Neural crest cell (in vitro differentiated cells): Measurements from ENCODE around the gene KRTAP5-11. TPM values are rescaled to one million over a fixed set of nuclear protein-coding genes. Genes with fewer than 3 reads are reported as not detected.
"Not testable (repeated sequence)": the region's sequence is repeated elsewhere in the genome, so short reads cannot be mapped to it uniquely, and the experiment has no call there.

Experiments
- DNase-seq: peaks from one replicate; pipeline ENCODE4 v3.0.0; 2021; ENCODE audit warnings: low read depth, mixed read lengths, low spot score
- H3K27ac Mint-ChIP-seq: one replicate; pipeline ENCODE4 v1.8.0; 2021; ENCODE audit warnings: mild to moderate bottlenecking, mixed read lengths; ENCODE audit not compliant: unreplicated experiment
- H3K27me3 Mint-ChIP-seq: 2 replicates; pipeline ENCODE4 v1.8.0; 2021; ENCODE audit warnings: low read depth, mild to moderate bottlenecking, mixed read lengths
- H3K36me3 Mint-ChIP-seq: 2 replicates; pipeline ENCODE4 v1.8.0; 2021; ENCODE audit warnings: low read depth, mild to moderate bottlenecking, mixed read lengths
- H3K4me1 Mint-ChIP-seq: 2 replicates; pipeline ENCODE4 v1.8.0; 2021; ENCODE audit warnings: mixed read lengths
- H3K4me3 Mint-ChIP-seq: one replicate; pipeline ENCODE4 v1.8.0; 2021; ENCODE audit warnings: mild to moderate bottlenecking, mixed read lengths
- H3K9me3 Mint-ChIP-seq: 2 replicates; pipeline ENCODE4 v1.8.0; 2021; ENCODE audit warnings: mixed read lengths
- long read RNA-seq: library from polyadenylated mRNA; unstranded; transcript quantifications from one replicate; pipeline ENCODE4 v2.0.0, GENCODE V29; 2020
- total RNA-seq: library from RNA; stranded (reverse); gene quantifications from 2 replicates; pipeline ENCODE4 v1.2.1, GENCODE V29; 2021
- TF ChIP-seq, protein P1 (sequence below): fragments of 200-600 bp; sonication (generic); conservative IDR thresholded peaks from 2 replicates; pipeline ENCODE4 v1.5.0; 2021; ENCODE audit warnings: antibody characterized with exemption, mild to moderate bottlenecking

KRTAP5-11 gene, protein sequence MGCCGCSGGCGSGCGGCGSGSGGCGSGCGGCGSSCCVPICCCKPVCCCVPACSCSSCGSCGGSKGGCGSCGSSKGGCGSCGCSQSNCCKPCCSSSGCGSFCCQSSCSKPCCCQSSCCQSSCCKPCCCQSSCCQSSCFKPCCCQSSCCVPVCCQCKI
- not detected in 2 replicates for total RNA-seq
- long read RNA-seq, result 0 reads

DNA sequence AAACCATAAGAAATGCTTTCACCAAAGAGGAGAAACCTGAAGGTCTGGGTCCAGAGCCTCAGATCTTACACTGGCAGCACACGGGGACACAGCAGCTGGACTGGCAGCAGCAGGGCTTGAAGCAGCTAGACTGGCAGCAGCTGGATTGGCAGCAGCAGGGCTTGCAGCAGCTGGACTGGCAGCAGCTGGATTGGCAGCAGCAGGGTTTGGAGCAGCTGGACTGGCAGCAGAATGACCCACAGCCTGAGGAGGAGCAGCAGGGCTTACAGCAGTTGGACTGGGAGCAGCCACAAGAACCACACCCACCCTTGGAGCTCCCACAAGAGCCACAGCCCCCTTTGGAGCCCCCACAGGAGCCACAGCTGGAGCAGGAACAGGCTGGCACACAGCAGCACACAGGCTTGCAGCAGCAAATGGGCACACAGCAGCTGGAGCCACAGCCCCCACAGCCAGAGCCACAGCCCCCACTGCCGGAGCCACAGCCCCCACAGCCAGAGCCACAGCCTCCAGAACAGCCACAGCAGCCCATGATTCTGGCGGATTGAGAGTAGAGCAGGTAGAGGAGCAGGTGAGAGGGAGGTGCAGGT, at the start of gene KRTAP5-11:
TSS of gene KRTAP5-11 (minus strand) at position 567 of the 587 bp plus-strand sequence. CDS start at position 529, 38 bp downstream.
- no peaks in the 10 kb centered on the region for H3K36me3 Mint-ChIP-seq
- DNase-seq, result no peak
- peak within 1 kb of the TSS; percentile 60 for H3K27ac Mint-ChIP-seq
- TF ChIP-seq, protein P1, sequence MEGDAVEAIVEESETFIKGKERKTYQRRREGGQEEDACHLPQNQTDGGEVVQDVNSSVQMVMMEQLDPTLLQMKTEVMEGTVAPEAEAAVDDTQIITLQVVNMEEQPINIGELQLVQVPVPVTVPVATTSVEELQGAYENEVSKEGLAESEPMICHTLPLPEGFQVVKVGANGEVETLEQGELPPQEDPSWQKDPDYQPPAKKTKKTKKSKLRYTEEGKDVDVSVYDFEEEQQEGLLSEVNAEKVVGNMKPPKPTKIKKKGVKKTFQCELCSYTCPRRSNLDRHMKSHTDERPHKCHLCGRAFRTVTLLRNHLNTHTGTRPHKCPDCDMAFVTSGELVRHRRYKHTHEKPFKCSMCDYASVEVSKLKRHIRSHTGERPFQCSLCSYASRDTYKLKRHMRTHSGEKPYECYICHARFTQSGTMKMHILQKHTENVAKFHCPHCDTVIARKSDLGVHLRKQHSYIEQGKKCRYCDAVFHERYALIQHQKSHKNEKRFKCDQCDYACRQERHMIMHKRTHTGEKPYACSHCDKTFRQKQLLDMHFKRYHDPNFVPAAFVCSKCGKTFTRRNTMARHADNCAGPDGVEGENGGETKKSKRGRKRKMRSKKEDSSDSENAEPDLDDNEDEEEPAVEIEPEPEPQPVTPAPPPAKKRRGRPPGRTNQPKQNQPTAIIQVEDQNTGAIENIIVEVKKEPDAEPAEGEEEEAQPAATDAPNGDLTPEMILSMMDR, result no peak
- no peaks in the 10 kb centered on the region for H3K9me3 Mint-ChIP-seq
- peaks cover 6% of the 10 kb centered on the region for H3K27me3 Mint-ChIP-seq
- no peak within 1 kb of the TSS for H3K4me3 Mint-ChIP-seq
- H3K4me1 Mint-ChIP-seq, result peaks cover 29% of the 10 kb centered on the region

DNA sequence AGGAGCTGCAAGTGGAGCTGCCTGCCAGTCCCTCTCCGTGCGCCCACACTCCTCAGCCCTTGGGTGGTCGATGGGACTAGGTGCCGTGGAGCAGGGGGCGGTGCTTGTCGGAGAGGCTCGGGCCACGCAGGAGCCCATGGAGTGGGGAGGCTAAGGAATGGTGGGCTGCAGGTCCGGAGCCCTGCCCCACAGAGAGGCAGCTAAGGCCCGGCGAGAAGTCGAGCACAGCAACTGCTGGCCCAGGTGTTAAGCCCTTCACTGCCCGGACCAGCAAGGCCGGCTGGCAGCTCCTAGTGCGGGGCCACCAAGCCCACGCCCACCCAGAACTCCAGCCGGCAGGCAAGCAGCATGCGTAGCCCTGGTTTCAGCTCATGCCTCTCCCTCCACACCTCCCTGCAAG, 48.9 kb upstream of the KRTAP5-11 start:
- not testable (repeated sequence) for DNase-seq, H3K27ac Mint-ChIP-seq, H3K4me3 Mint-ChIP-seq, H3K36me3 Mint-ChIP-seq, H3K4me1 Mint-ChIP-seq, H3K9me3 Mint-ChIP-seq
- H3K27me3 Mint-ChIP-seq, result peaks cover 24% of the 10 kb centered on the region

DNA sequence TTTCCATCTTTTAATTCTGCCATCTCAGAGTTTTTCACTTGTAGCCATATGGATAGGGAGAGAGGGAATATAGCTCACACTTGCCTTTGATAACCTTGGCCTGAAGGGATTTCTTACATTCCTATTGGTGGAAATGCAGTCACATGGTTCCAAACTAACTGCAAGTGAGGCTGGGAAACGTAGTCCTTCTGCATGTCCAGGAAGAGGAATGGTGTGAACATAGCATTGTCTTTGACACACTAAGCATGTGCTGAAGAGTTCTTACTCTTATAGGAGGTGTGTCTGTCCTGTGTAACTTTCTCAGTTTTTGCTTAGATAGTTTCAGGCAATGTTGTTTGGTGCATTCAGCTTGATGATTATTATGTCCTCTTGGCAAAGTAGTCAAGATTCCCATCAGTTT, 47.4 kb upstream of the KRTAP5-11 start:
- peaks cover 18% of the 10 kb centered on the region for H3K27me3 Mint-ChIP-seq
- H3K4me1 Mint-ChIP-seq, H3K36me3 Mint-ChIP-seq, DNase-seq, H3K27ac Mint-ChIP-seq, H3K9me3 Mint-ChIP-seq, H3K4me3 Mint-ChIP-seq: not testable (repeated sequence)

DNA sequence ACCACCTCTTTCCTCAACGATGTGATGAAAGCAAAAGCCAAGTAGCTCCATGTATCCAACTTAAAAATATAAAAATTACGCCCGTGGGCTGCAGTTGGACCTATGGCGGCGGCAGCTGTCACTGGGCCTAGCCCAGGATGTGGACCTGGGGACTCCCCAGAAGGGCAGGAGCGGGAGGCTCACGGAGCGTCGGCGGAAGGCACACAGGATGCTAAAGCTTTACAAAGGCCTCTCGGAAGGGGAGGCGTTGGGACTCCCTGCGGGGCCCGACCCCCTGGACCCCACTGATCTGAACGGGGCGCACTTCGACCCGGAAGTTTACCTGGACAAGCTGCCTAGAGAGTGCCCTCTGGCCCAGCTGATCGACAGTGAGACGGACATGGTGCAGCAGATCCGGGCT, 46.3 kb upstream of the KRTAP5-11 start:
- not testable (repeated sequence) for H3K4me1 Mint-ChIP-seq, H3K4me3 Mint-ChIP-seq, H3K9me3 Mint-ChIP-seq, H3K36me3 Mint-ChIP-seq, H3K27ac Mint-ChIP-seq, DNase-seq
- peaks cover 16% of the 10 kb centered on the region for H3K27me3 Mint-ChIP-seq

DNA sequence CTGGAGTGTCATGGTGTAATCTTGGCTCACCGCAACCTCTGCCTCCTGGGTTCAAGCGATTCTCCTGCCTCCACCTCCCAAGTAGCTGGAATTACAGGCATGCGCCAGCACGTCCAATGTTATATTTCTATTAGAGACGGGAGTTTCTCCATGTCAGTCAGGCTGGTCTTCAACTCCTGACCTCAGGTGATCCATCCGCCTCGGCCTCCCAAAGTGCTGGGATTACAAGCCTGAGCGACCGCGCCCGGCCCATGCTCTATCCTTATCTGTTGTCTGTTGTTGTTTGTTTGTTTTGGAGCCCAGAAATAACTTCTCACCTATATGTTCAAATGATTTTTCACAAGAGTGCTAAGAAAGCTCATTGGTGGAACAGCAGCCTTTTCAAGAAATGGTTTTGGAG, 40.6 kb upstream of the KRTAP5-11 start:
- not testable (repeated sequence) for H3K4me3 Mint-ChIP-seq, H3K4me1 Mint-ChIP-seq, H3K9me3 Mint-ChIP-seq, DNase-seq, H3K27me3 Mint-ChIP-seq, H3K36me3 Mint-ChIP-seq
- H3K27ac Mint-ChIP-seq, result peak overlapping the region; percentile 36

DNA sequence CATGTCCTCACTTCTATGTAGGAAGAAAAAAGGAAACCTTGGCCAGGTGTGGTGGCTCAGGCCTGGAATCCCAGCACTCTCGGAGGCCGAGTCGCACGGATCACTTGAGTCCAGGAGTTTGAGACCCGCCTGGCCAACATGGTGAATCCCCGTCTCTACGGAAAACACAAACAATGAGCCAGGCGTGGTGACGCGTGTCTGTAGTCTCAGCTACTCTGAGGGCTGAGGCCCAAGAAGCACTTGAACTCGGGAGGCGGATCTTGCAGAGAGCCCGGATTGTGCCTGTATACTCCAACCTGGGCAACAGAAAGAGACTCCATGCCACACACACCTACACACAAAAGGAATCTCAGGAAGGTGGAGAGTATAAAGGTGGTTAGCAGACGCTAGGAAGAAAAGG, 39.9 kb upstream of the KRTAP5-11 start:
- not testable (repeated sequence) for H3K27ac Mint-ChIP-seq

DNA sequence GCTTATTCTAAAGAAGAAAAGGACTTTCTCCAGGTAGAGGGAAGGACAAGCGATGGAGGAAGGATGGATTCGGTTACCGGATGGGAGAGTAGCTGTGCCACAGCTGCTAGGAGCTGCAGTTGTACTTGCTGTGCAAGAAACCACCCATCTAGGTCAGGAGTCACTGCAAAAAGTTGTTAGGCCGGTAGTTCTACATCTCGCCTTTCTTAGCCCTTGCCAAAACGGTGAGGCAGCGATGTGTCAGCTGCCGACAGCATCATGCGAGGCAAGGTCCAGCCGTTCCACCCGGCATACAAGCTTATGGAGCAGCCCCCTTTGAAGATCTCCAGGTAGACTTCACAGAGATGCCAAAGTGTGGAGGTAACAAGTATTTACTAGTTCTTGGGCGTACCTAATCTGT, 32.3 kb upstream of the KRTAP5-11 start:
- H3K4me3 Mint-ChIP-seq, DNase-seq, H3K36me3 Mint-ChIP-seq, H3K9me3 Mint-ChIP-seq, H3K27ac Mint-ChIP-seq: not testable (repeated sequence)
- H3K4me1 Mint-ChIP-seq, result peaks cover 33% of the 10 kb centered on the region
- peaks cover 12% of the 10 kb centered on the region for H3K27me3 Mint-ChIP-seq

More for the DNA sequence above, 39.9 kb upstream of the KRTAP5-11 start:
- not testable (repeated sequence) for DNase-seq, H3K9me3 Mint-ChIP-seq, H3K4me1 Mint-ChIP-seq, H3K27me3 Mint-ChIP-seq, H3K4me3 Mint-ChIP-seq, H3K36me3 Mint-ChIP-seq

DNA sequence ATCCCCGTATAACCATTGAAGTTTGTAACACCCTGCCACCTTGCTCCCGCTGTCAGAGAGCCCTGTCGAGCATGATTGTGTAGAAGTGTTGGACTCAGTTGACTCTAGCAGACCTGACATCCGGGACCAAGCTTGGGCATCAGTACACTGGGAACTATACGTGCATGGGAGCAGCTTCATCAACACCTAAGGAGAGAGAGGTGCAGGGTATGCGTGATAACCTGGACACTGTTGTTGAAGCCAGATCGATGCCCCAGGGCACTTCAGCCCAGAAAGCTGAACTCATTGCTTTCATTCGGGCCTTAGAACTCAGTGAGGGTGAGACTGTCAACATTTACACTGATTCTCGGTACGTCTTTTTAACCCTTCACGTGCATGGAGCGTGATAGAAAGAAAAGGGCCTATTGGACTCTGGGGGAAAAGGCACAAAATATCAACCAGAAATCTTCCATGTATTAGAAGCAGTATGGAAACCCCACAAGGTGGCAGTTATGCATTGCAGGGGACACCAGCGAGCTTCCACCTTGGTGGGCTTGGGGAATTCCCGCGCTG, 31.8 kb upstream of the KRTAP5-11 start:
- not testable (repeated sequence) for DNase-seq, H3K4me3 Mint-ChIP-seq, H3K9me3 Mint-ChIP-seq, H3K36me3 Mint-ChIP-seq
- H3K4me1 Mint-ChIP-seq, result peaks cover 33% of the 10 kb centered on the region
- peaks cover 16% of the 10 kb centered on the region for H3K27me3 Mint-ChIP-seq
- H3K27ac Mint-ChIP-seq, result peak overlapping the region; percentile 94

DNA sequence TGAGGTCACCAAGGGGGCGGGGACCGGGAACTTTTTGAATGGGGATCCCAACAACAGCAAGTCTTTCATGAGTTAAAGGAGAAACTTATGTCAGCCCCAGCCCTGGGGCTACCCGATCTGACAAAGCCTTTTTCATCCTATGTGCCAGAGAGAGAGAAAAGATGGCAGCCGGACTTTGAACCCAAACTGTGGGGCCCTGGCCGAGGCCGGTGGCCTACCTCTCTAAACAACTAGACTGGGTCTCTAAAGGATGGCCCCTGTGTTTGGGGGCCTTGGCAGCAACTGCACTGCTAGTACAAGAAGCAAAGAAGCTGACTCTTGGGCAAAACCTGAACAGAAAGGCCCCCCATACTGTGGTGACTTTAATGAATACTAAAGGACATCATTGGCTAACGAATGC, 31.3 kb upstream of the KRTAP5-11 start:
- H3K36me3 Mint-ChIP-seq, result not testable (repeated sequence)
- peak; percentile 26 for DNase-seq

DNA sequence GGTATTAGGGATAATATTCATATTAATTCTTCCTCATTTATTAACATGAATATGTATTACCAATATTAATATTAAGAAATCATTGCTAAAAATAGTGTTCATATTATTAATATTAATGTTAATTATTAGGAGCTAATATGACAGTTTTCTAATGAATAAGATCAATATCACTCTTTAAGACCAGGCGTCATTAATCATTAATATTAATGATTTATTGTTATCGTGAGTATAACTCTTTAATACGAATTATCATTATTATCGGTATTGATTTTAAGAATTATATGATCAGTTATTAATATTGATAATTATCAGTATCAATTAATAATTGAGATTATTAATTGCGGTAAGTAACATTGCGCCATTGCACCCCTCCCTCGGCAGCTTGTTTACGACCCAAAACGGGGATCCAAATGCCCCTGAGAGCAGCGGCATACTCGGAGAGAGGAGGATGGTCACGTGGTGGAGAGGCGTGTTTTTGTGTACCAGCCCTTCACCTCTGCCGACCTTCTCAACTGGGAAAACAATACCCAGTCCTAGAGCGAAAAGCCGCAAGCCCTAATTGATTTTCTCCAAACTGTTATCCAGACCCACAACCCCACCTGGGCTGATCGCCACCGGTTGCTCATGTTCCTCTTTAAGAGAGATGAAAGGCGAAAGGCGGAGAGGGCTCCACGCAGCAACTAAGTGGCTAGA, 28.7 kb upstream of the KRTAP5-11 start:
- H3K27me3 Mint-ChIP-seq, result peaks cover 41% of the 10 kb centered on the region
- H3K36me3 Mint-ChIP-seq, DNase-seq, H3K9me3 Mint-ChIP-seq, H3K27ac Mint-ChIP-seq, H3K4me3 Mint-ChIP-seq: not testable (repeated sequence)
- H3K4me1 Mint-ChIP-seq, result peaks cover 38% of the 10 kb centered on the region

More for the DNA sequence above, 31.3 kb upstream of the KRTAP5-11 start:
- Mint-ChIP-seq H3K27ac (peak overlapping the region; percentile 94), H3K4me3 (peak overlapping the region; percentile 48), H3K4me1 (peaks cover 33% of the 10 kb centered on the region), H3K27me3 (peaks cover 21% of the 10 kb centered on the region)
- not testable (repeated sequence) for H3K9me3 Mint-ChIP-seq

DNA sequence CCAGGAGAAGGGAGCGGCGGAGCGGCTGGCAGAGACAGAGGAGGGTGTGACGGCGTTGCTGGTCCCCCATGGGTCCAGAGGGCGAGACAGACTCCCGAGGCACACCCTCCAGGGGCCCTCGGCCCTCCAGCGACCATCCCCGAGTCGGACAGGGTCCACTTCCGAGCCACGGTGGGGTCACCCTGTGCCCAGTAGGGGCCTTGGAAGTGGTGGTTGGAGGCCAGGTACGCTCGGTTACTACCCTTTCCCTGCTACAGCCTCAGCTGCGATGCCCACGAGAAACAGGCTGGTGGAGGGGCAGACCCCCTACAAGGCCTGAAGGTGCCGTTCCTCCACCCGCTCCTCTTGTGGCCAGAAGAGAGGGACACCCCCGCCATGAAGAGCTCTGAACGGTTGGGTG, 25.6 kb upstream of the KRTAP5-11 start:
- not testable (repeated sequence) for DNase-seq, H3K9me3 Mint-ChIP-seq, H3K27ac Mint-ChIP-seq, H3K36me3 Mint-ChIP-seq, H3K4me3 Mint-ChIP-seq
- H3K4me1 Mint-ChIP-seq, result peaks cover 20% of the 10 kb centered on the region
- H3K27me3 Mint-ChIP-seq, result peaks cover 68% of the 10 kb centered on the region

DNA sequence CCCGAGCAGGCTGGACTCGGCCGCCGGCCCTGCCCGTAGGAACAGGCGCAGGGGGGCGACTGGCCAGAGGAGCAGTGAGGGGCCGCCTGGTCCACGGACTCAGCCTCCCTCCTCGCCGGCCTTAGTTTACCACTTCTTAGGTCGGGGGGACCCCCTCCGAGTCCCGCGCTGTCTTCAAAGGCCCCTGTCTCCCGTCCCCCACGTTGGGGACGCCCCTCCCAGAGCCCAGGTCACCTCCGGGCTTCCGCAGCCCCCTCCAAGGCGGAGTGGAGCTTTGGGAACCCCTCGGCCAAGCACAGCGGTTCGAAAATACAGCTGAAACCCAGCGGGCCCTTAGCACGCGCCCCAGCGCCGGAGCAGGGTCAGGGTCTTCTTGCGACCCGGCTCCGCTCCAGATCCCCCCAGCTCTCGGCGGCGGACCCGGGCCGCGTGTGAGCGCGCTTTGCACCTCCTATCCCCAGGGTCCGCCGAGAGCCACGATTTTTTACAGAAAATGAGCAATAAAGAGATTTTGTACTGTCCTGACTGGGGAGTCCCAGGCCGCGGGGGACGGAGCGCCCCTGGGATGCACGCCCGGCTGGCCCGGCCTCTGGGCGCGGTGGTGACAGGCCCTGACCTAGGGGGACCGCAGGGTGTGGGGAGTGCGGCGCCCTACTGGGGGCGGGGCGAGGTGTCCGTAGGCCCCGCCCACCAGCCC, 25.0 kb upstream of the KRTAP5-11 start:
- H3K27ac Mint-ChIP-seq, DNase-seq, H3K36me3 Mint-ChIP-seq, H3K9me3 Mint-ChIP-seq: not testable (repeated sequence)
- peaks cover 68% of the 10 kb centered on the region for H3K27me3 Mint-ChIP-seq
- peak overlapping the region; percentile 49 for H3K4me3 Mint-ChIP-seq
- peaks cover 14% of the 10 kb centered on the region for H3K4me1 Mint-ChIP-seq
